GM21515 (cell line): Measurements from ENCODE around the gene SUMO2.

Experiments used
- ATAC-seq: cut with Tn5 transposase; IDR thresholded peaks from one replicate; pipeline ENCODE4 v1.9.1; 2021; ENCODE audit not compliant: unreplicated experiment

The SUMO2 gene

GRCh38 chr17:75124819-75125162, 58.0 kb downstream of the SUMO2 start:
- ATAC-seq, result no peak

- no peak for ATAC-seq
These were observed 58.5 kb downstream of the SUMO2 start for GRCh38 chr17:75124041-75124818.

- ATAC-seq, result no peak
These were observed 64.5 kb downstream of the SUMO2 start for GRCh38 chr17:75118307-75118706.

GRCh38 chr17:75116737-75117136, 66.0 kb downstream of the SUMO2 start:
- ATAC-seq, result no peak
